GM12865 (cell line): Measurements from ENCODE around the gene ZNF138.
"Not testable (repeated sequence)": the region's sequence is repeated elsewhere in the genome, so short reads cannot be mapped to it uniquely, and the experiment has no call there.

ENCODE experiments used
- DNase-seq: peaks from one replicate; pipeline ENCODE4 v3.0.0; 2010; ENCODE audit warnings: low read depth
- H3K4me3 ChIP-seq: 2 replicates; pipeline ENCODE4 v1.5.1; 2011; ENCODE audit warnings: mild to moderate bottlenecking, low read depth, low read length, control low read depth
- TF ChIP-seq, protein P1 (sequence below): IDR thresholded peaks from 2 replicates; pipeline ENCODE4 v1.5.1; 2011; ENCODE audit warnings: low read length, control low read depth, low read depth, inconsistent platforms; ENCODE audit not compliant: insufficient read depth; ENCODE audit errors: missing control alignments

The ZNF138 gene

DNA sequence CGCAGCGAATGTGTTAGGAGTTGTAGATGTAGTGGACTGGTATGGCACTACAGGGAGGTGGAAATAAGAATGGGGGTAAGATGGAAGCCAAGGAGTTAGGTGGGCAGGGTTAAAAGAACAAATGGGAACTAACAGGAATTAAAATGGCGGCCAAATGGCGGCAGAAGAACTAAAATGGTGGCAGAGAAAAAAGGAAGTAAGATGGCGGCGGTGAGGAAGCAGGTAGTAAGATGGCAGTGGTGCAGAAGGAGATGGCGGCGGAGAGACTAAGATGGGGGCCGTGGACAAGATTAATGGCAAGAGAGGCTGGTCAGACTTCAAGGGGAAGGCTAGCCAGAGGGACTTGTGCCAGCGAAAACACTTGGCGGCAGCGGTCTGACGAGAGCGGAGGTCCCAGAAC is 44.5 kb downstream of the ZNF138 start:
- H3K4me3 ChIP-seq, result no peak overlapping the region
- TF ChIP-seq, protein P1, sequence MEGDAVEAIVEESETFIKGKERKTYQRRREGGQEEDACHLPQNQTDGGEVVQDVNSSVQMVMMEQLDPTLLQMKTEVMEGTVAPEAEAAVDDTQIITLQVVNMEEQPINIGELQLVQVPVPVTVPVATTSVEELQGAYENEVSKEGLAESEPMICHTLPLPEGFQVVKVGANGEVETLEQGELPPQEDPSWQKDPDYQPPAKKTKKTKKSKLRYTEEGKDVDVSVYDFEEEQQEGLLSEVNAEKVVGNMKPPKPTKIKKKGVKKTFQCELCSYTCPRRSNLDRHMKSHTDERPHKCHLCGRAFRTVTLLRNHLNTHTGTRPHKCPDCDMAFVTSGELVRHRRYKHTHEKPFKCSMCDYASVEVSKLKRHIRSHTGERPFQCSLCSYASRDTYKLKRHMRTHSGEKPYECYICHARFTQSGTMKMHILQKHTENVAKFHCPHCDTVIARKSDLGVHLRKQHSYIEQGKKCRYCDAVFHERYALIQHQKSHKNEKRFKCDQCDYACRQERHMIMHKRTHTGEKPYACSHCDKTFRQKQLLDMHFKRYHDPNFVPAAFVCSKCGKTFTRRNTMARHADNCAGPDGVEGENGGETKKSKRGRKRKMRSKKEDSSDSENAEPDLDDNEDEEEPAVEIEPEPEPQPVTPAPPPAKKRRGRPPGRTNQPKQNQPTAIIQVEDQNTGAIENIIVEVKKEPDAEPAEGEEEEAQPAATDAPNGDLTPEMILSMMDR, result no peak
- DNase-seq, result no peak

- no peak for DNase-seq
- TF ChIP-seq, protein P1, result no peak
- no peak overlapping the region for H3K4me3 ChIP-seq
Observed at GRCh38 chr7:64839910-64840309, 45.7 kb downstream of the ZNF138 start.

- TF ChIP-seq, protein P1, result no peak
- DNase-seq, result no peak
- H3K4me3 ChIP-seq, result no peak overlapping the region
Observed at GRCh38 chr7:64849250-64849923, 55.2 kb downstream of the ZNF138 start.

DNA sequence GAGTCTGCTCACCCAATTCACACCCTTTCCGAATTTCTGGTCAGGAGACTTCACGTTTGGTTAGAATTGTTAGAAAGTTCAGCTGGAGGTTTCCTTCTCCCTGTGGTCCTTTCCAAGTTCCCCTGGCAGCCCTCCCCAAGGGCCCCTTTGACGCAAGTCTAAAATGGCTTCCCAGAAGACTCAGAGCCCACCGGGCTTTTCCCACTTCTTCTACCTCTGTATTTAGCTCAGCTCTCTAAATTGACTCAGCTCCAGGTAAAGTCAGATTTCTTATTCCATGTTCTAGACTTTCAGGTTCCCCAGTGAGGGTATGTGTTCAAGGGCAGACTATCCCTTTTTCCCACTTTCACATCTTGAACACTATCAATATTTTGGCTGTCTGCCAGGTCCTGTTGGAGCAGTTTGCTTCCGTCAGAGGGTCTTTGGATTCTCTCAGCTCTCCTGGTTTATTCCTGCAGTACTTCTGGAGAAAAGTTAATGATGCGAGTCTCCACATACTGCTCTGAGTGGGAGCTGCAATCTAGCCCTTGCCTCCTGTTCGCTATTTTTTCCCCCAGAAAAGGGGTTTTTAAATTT is 55.8 kb downstream of the ZNF138 start:
- no peak overlapping the region for H3K4me3 ChIP-seq
- TF ChIP-seq, protein P1, result no peak
- DNase-seq, result no peak

GRCh38 chr7:64853679-64854078 is 59.5 kb downstream of the ZNF138 start:
- no peak for DNase-seq
- no peak overlapping the region for H3K4me3 ChIP-seq
- TF ChIP-seq, protein P1, result no peak

DNA sequence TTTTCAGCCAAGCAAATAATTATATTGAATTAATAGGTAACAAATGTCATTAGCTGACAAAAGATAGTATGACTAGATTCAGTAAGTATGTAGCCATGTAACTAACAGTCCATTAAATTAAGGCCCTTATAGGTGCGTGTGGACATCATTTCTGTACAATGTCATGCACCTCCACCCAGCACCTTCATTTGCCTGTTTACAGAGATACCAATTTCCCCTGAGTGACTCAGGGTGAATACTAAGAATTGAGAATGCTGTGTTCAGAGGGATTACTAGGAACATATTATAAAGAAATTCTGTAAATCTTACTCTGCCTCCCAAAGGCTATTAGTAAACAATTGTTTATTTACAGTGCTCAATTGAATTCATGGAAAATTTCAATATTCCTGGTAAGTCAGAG is 60.7 kb downstream of the ZNF138 start:
- no peak overlapping the region for H3K4me3 ChIP-seq
- TF ChIP-seq, protein P1, result no peak
- DNase-seq, result no peak

DNA sequence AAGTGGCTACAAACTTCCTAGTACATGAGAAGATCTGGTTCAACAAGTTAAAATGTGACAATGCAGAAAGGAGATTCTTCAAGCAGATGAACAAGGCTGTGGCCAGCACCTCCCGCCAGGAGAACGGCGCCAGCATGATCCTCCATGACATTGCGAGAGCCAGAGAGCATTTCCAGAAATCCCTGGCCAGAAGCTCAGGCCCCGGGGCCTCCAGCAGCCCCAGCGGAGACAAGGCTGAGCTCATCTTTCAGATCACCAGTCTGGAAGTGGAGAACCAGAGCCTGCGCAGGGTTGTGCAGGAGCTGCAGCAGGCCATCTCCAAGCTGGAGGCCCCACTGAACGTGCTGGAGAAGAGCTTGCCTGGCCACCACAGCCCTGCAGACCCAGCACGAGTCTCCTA is 68.8 kb downstream of the ZNF138 start:
- H3K4me3 ChIP-seq, result no peak overlapping the region
- no peak for DNase-seq
- TF ChIP-seq, protein P1, result no peak

DNA sequence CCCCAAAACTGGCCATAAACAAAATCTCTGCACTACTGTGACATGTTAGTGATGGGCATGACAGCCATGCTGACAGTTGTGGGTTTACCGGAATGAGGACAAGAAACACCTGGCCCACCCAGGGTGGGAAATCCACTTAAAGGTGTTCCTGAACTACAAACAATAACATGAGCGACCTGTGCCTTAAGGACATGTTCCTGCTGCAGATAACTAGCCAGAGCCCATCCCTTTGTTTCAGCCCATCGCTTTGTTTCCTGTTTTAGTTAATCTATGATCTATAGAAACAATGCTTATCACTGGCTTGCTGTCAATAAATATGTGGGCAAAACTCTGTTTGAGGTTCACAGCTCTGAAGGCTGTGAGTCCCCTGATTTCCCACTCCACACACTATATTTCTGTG is 69.3 kb downstream of the ZNF138 start:
- not testable (repeated sequence) for H3K4me3 ChIP-seq, DNase-seq
